H9 (cell line): ENCODE measurements around the gene NSD1. TPM values are rescaled to one million over a fixed set of nuclear protein-coding genes. Genes with fewer than 3 reads are reported as not detected.

ENCODE experiments used
- DNase-seq: peaks from one replicate; pipeline ENCODE4 v3.0.0-alpha.2; 2017
- H2AFZ ChIP-seq: one replicate; pipeline ENCODE4 v1.6.1; 2013; ENCODE audit warnings: mild to moderate bottlenecking, low read length, control low read depth, moderate library complexity
- H2AK5ac ChIP-seq: 2 replicates; pipeline ENCODE4 v1.6.1; 2013; ENCODE audit warnings: low read length, control low read depth, mixed read lengths; ENCODE audit not compliant: insufficient read length
- H2BK120ac ChIP-seq: one replicate; pipeline ENCODE4 v1.6.1; 2013; ENCODE audit warnings: low read depth, mild to moderate bottlenecking, low read length, control low read depth, inconsistent platforms; ENCODE audit not compliant: poor library complexity, severe bottlenecking
- H2BK12ac ChIP-seq: 2 replicates; pipeline ENCODE4 v1.6.1; 2013; ENCODE audit warnings: low read length, control low read depth, mixed read lengths, low read depth; ENCODE audit not compliant: insufficient read length
- H2BK15ac ChIP-seq: 2 replicates; pipeline ENCODE4 v1.6.1; 2013; ENCODE audit warnings: low read depth, low read length, control low read depth
- H2BK20ac ChIP-seq: one replicate; pipeline ENCODE4 v1.6.1; 2013; ENCODE audit warnings: low read depth, mild to moderate bottlenecking, low read length, control low read depth, inconsistent platforms; ENCODE audit not compliant: poor library complexity, severe bottlenecking
- H2BK5ac ChIP-seq: 2 replicates; pipeline ENCODE4 v1.6.1; 2013; ENCODE audit warnings: low read length, control low read depth, mixed read lengths; ENCODE audit not compliant: insufficient read length
- H3K14ac ChIP-seq: 2 replicates; pipeline ENCODE4 v1.6.1; 2013; ENCODE audit warnings: low read length, control low read depth; ENCODE audit not compliant: insufficient read depth
- H3K18ac ChIP-seq: 2 replicates; pipeline ENCODE4 v1.6.1; 2013; ENCODE audit warnings: low read depth, mild to moderate bottlenecking, mixed read lengths, low read length, control low read depth; ENCODE audit not compliant: insufficient read length
- H3K23ac ChIP-seq: 2 replicates; pipeline ENCODE4 v1.6.1; 2013; ENCODE audit warnings: low read length, control low read depth, mixed read lengths, low read depth; ENCODE audit not compliant: insufficient read length
- H3K23me2 ChIP-seq: 2 replicates; pipeline ENCODE4 v1.6.1; 2013; ENCODE audit warnings: low read depth, mild to moderate bottlenecking, mixed read lengths, low read length, control low read depth; ENCODE audit not compliant: insufficient read length, poor library complexity, severe bottlenecking
- H3K27ac ChIP-seq: 2 replicates; pipeline ENCODE4 v1.5.1; 2013; ENCODE audit warnings: low read length, control low read depth, mixed read lengths, low read depth; ENCODE audit not compliant: insufficient read length
- H3K27me3 ChIP-seq: 2 replicates; pipeline ENCODE4 v1.6.1; 2013; ENCODE audit warnings: low read length, control low read depth, inconsistent platforms; ENCODE audit not compliant: insufficient read depth
- H3K4ac ChIP-seq: 2 replicates; pipeline ENCODE4 v1.6.1; 2013; ENCODE audit warnings: low read depth, mild to moderate bottlenecking, control low read depth, inconsistent platforms, low read length, moderate library complexity
- H3K4me1 ChIP-seq: 2 replicates; pipeline ENCODE4 v1.6.1; 2013; ENCODE audit warnings: low read length, control low read depth, inconsistent platforms; ENCODE audit not compliant: insufficient read depth
- H3K4me2 ChIP-seq: 2 replicates; pipeline ENCODE4 v1.6.1; 2013; ENCODE audit warnings: low read length, control low read depth, mixed read lengths; ENCODE audit not compliant: insufficient read length, insufficient read depth
- H3K56ac ChIP-seq: 2 replicates; pipeline ENCODE4 v1.6.1; 2013; ENCODE audit warnings: low read depth, mild to moderate bottlenecking, mixed read lengths, low read length, control low read depth; ENCODE audit not compliant: insufficient read length
- H3K79me1 ChIP-seq: 2 replicates; pipeline ENCODE4 v1.6.1; 2013; ENCODE audit warnings: low read depth, mild to moderate bottlenecking, moderate library complexity, low read length, control low read depth, inconsistent platforms; ENCODE audit not compliant: insufficient read depth, poor library complexity, severe bottlenecking
- H3K79me2 ChIP-seq: 2 replicates; pipeline ENCODE4 v1.6.1; 2013; ENCODE audit warnings: low read length, control low read depth, inconsistent platforms; ENCODE audit not compliant: insufficient read depth
- H3K9ac ChIP-seq: 2 replicates; pipeline ENCODE4 v1.6.1; 2013; ENCODE audit warnings: low read length, control low read depth, mixed read lengths; ENCODE audit not compliant: insufficient read length; ENCODE audit errors: extremely low read depth
- H3K9me3 ChIP-seq: one replicate; pipeline ENCODE4 v1.6.1; 2013; ENCODE audit warnings: low read depth, low read length, inconsistent platforms; ENCODE audit not compliant: control insufficient read depth
- H3T11ph ChIP-seq: one replicate; pipeline ENCODE4 v1.6.1; 2013; ENCODE audit warnings: mild to moderate bottlenecking, low read length, control low read depth, inconsistent platforms
- H4K20me1 ChIP-seq: one replicate; pipeline ENCODE4 v1.6.1; 2013; ENCODE audit not compliant: control insufficient read depth, insufficient read length, insufficient read depth
- H4K5ac ChIP-seq: 2 replicates; pipeline ENCODE4 v1.6.1; 2013; ENCODE audit warnings: low read depth, mild to moderate bottlenecking, mixed read lengths, low read length, control low read depth; ENCODE audit not compliant: insufficient read length
- H4K8ac ChIP-seq: replicated peaks from 2 replicates; pipeline ENCODE4 v1.6.1; 2013; ENCODE audit warnings: low read length, control low read depth, mixed read lengths, low read depth; ENCODE audit not compliant: insufficient read length
- H4K91ac ChIP-seq: 2 replicates; pipeline ENCODE4 v1.6.1; 2013; ENCODE audit warnings: low read depth, mild to moderate bottlenecking, moderate library complexity, mixed read lengths, low read length, control low read depth; ENCODE audit not compliant: insufficient read length
- H3K27ac Mint-ChIP-seq, 3 experiments: 2 replicates in 2 of 3; 3 replicates in 1 of 3; pipeline ENCODE4 v1.8.0; 2020 to 2021; ENCODE audit warnings: mixed read lengths in 3 of 3, mild to moderate bottlenecking in 1 of 3, moderate library complexity in 1 of 3
- H3K27me3 Mint-ChIP-seq: 2 replicates; pipeline ENCODE4 v1.8.0; 2021; ENCODE audit warnings: low read depth, mild to moderate bottlenecking, moderate library complexity, mixed read lengths
- H3K36me3 Mint-ChIP-seq, 3 experiments: 2 replicates in 2 of 3; 3 replicates in 1 of 3; pipeline ENCODE4 v1.8.0; 2020 to 2021; ENCODE audit warnings: low read depth in 3 of 3, mixed read lengths in 3 of 3; ENCODE audit not compliant: insufficient read depth in 1 of 3
- H3K4me1 Mint-ChIP-seq, 2 experiments: 2 replicates each; pipeline ENCODE4 v1.8.0; 2020; ENCODE audit warnings: mixed read lengths in 2 of 2
- H3K4me3 Mint-ChIP-seq, 2 experiments: 2 replicates in 1 of 2; 3 replicates in 1 of 2; pipeline ENCODE4 v1.8.0; 2020 to 2021; ENCODE audit warnings: mild to moderate bottlenecking in 2 of 2, mixed read lengths in 2 of 2, moderate library complexity in 1 of 2
- H3K9me3 Mint-ChIP-seq, 2 experiments: 2 replicates in 1 of 2; 3 replicates in 1 of 2; pipeline ENCODE4 v1.8.0; 2020; ENCODE audit warnings: mild to moderate bottlenecking in 2 of 2, mixed read lengths in 2 of 2, moderate library complexity in 1 of 2
- WGBS: extraction: QIAGEN DNeasy Blood & Tissue Kit; methylation state at CpG from one replicate; pipeline ENCODE4 v1.1.7; 2013; ENCODE audit warnings: missing lambda C conversion rate, low lambda C conversion rate, mixed read lengths; ENCODE audit not compliant: insufficient read length; ENCODE audit errors: extremely low coverage; 5-methylcytosine and 5-hydroxymethylcytosine counted together
- total RNA-seq: library from RNA; stranded (reverse); gene quantifications from 2 replicates; pipeline ENCODE4 v1.2.1, GENCODE V29; 2021
- TF ChIP-seq, protein P1 (sequence below): fragments of 200-600 bp; sonication (generic); conservative IDR thresholded peaks from 3 replicates; pipeline ENCODE4 v1.8.0; 2021; ENCODE audit warnings: antibody characterized with exemption, mild to moderate bottlenecking

The NSD1 gene
- total RNA-seq, 1 experiment from 2014 or later, result 213 TPM

DNA sequence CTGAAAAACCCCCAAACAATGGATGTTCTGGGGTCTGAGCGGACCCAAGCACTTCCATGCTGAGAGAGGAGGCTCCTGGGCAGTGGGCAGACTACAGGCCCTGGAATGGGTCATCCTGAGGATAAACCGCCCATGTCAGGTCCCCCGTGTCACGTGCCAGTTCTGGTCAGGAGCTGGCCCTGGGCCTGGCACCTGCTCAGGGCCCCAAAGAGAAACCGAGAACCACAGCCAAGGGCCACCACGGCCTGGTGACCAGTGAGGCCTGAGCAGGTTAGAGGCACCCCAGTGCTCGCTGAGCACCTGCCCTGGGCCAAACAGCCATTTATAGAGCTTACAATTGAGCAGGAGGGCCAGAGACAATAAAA lies 202.1 kb downstream of the NSD1 start:
- Histone ChIP-seq H3K27me3 (no peaks in the 10 kb centered on the region), H3K9ac (no peak overlapping the region), H3K56ac (no peak overlapping the region), H3T11ph (no peak overlapping the region), H3K9me3 (no peaks in the 10 kb centered on the region), H4K5ac (no peak overlapping the region), H3K4me2 (no peak overlapping the region), H4K8ac (no peak overlapping the region), H3K18ac (no peak overlapping the region), H2BK15ac (no peak overlapping the region), H2AK5ac (no peak overlapping the region), H3K4me1 (peaks cover 6% of the 10 kb centered on the region; the same call in 1 of the 2 replicates), H4K91ac (no peak overlapping the region), H2BK20ac (no peak overlapping the region), H3K23ac (no peak overlapping the region), H3K79me2 (no peaks in the 10 kb centered on the region; the same call in 1 of the 2 replicates), H3K4ac (no peak overlapping the region), H2BK12ac (no peak overlapping the region), H3K14ac (no peak overlapping the region), H2BK120ac (no peak overlapping the region), H3K79me1 (no peaks in the 10 kb centered on the region), H3K27ac (no peak overlapping the region), H2BK5ac (no peak overlapping the region), H4K20me1 (no peaks in the 10 kb centered on the region), H2AFZ (no peak overlapping the region), H3K23me2 (no peaks in the 10 kb centered on the region)
- peaks cover 21 to 74% (median 63%) of the 10 kb centered on the region in 3 experiments; a peak in 6 of 7 replicates for H3K36me3 Mint-ChIP-seq
- TF ChIP-seq, protein P1, sequence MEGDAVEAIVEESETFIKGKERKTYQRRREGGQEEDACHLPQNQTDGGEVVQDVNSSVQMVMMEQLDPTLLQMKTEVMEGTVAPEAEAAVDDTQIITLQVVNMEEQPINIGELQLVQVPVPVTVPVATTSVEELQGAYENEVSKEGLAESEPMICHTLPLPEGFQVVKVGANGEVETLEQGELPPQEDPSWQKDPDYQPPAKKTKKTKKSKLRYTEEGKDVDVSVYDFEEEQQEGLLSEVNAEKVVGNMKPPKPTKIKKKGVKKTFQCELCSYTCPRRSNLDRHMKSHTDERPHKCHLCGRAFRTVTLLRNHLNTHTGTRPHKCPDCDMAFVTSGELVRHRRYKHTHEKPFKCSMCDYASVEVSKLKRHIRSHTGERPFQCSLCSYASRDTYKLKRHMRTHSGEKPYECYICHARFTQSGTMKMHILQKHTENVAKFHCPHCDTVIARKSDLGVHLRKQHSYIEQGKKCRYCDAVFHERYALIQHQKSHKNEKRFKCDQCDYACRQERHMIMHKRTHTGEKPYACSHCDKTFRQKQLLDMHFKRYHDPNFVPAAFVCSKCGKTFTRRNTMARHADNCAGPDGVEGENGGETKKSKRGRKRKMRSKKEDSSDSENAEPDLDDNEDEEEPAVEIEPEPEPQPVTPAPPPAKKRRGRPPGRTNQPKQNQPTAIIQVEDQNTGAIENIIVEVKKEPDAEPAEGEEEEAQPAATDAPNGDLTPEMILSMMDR, result no peak
- no CpG with 5 or more reads among the region's 7 CpGs for WGBS
- no peak overlapping the region for H3K4me3 Mint-ChIP-seq
- DNase-seq, result no peak
- no peaks in the 10 kb centered on the region for H3K9me3 Mint-ChIP-seq
- H3K4me1 Mint-ChIP-seq, result peaks cover 9 to 18% of the 10 kb centered on the region in 2 experiments
- H3K27me3 Mint-ChIP-seq, result no peaks in the 10 kb centered on the region; the same call in 1 of the 2 replicates
- H3K27ac Mint-ChIP-seq, result peak overlapping the region in 2 of 3 experiments; percentile 45 to 93; a peak in 2 of 7 replicates
